Progenitor cell of endocrine pancreas (in vitro differentiated cells): ENCODE data around the gene RERE. TPM values are rescaled to one million over a fixed set of nuclear protein-coding genes. Genes with fewer than 3 reads are reported as not detected.
A peak's percentile ranks its signal among the peaks of the same experiment; 100 is the strongest.

Experiments used
- DNase-seq: peaks from one replicate; pipeline ENCODE4 v3.0.0; 2021; ENCODE audit warnings: low spot score; ENCODE audit not compliant: unreplicated experiment
- H3K27ac Mint-ChIP-seq: 2 replicates; pipeline ENCODE4 v1.8.0; 2021; ENCODE audit warnings: mild to moderate bottlenecking, moderate library complexity, mixed read lengths
- H3K27me3 Mint-ChIP-seq: 2 replicates; pipeline ENCODE4 v1.8.0; 2021; ENCODE audit warnings: mixed read lengths
- H3K36me3 Mint-ChIP-seq: 2 replicates; pipeline ENCODE4 v1.8.0; 2022; ENCODE audit warnings: mixed read lengths; ENCODE audit not compliant: insufficient read depth
- H3K4me1 Mint-ChIP-seq: 2 replicates; pipeline ENCODE4 v1.8.0; 2021; ENCODE audit warnings: low read depth, mixed read lengths
- H3K4me3 Mint-ChIP-seq: 2 replicates; pipeline ENCODE4 v1.8.0; 2021; ENCODE audit warnings: low read depth, mild to moderate bottlenecking, moderate library complexity, mixed read lengths
- H3K9me3 Mint-ChIP-seq: 2 replicates; pipeline ENCODE4 v1.8.0; 2021; ENCODE audit warnings: low read depth, mixed read lengths
- total RNA-seq: library from RNA; stranded (reverse); gene quantifications from 2 replicates; pipeline ENCODE4 v1.2.1, GENCODE V29; 2021
- TF ChIP-seq, protein P1 (sequence below): fragments of 200-600 bp; sonication (generic); IDR thresholded peaks from one replicate; pipeline ENCODE4 v1.5.0; 2021; ENCODE audit warnings: antibody characterized with exemption, mild to moderate bottlenecking; ENCODE audit not compliant: unreplicated experiment

The RERE gene
- total RNA-seq, 1 donor from 2014 or later, result 329 TPM

DNA sequence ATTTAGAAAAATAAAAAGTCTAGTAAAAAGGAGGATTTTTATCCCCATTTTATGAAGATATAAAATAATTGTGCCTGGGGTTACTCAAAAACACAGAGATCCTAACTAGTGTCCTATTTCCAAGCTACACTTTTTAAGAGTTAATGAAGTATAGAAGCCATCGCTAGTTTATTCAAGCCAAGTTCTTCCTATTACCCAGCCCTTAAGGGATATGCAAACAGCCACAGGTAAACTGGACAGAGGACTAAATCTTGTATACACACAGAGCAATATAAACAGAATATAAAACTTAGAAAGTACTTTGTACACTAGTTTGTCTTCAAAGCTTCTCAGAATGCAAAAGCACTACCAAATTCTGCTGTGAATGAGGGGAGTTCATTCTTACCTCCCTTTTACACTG is 111.1 kb downstream of the RERE start:
- Mint-ChIP-seq H3K36me3 (peaks cover 4% of the 10 kb centered on the region), H3K9me3 (no peaks in the 10 kb centered on the region), H3K4me1 (peaks cover 48% of the 10 kb centered on the region), H3K4me3 (no peak overlapping the region), H3K27me3 (no peaks in the 10 kb centered on the region), H3K27ac (peak overlapping the region; percentile 65)
- TF ChIP-seq, protein P1, sequence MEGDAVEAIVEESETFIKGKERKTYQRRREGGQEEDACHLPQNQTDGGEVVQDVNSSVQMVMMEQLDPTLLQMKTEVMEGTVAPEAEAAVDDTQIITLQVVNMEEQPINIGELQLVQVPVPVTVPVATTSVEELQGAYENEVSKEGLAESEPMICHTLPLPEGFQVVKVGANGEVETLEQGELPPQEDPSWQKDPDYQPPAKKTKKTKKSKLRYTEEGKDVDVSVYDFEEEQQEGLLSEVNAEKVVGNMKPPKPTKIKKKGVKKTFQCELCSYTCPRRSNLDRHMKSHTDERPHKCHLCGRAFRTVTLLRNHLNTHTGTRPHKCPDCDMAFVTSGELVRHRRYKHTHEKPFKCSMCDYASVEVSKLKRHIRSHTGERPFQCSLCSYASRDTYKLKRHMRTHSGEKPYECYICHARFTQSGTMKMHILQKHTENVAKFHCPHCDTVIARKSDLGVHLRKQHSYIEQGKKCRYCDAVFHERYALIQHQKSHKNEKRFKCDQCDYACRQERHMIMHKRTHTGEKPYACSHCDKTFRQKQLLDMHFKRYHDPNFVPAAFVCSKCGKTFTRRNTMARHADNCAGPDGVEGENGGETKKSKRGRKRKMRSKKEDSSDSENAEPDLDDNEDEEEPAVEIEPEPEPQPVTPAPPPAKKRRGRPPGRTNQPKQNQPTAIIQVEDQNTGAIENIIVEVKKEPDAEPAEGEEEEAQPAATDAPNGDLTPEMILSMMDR, result no peak
- no peak for DNase-seq

DNA sequence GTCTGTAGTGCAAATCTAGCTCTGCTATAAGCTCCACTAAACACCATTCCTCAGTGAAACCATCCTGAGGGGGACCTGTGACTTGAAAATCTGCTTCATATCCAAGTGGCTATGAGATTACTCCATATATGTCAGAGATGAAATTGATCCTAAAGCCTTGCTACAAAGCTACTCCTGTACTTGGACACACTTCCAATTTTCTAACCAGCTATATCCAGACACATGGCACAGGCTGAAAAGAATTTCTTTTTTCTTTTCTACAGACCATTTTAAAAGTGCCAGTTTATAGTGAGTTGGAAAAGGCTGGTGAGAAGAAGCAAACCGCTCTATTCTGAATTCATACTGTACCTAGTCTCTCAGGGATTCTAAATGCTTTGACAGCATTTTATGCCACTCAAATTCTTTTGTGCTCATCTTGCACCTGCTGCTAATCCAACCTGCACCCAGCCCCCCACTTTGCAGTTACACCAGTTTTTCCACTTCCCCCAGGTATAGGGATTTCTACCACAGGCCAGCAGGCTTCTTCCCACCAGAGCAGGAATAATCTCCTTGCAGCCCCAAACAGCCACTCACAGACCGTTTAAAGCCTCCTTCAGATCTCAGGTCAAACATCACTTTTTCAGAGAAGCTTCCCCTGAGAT is 112.5 kb downstream of the RERE start:
- Mint-ChIP-seq H3K27ac (peak overlapping the region; percentile 91), H3K27me3 (no peaks in the 10 kb centered on the region), H3K4me1 (peaks cover 51% of the 10 kb centered on the region), H3K4me3 (peak overlapping the region; percentile 64), H3K9me3 (no peaks in the 10 kb centered on the region), H3K36me3 (peaks cover 4% of the 10 kb centered on the region)
- TF ChIP-seq, protein P1, result no peak
- no peak for DNase-seq

DNA sequence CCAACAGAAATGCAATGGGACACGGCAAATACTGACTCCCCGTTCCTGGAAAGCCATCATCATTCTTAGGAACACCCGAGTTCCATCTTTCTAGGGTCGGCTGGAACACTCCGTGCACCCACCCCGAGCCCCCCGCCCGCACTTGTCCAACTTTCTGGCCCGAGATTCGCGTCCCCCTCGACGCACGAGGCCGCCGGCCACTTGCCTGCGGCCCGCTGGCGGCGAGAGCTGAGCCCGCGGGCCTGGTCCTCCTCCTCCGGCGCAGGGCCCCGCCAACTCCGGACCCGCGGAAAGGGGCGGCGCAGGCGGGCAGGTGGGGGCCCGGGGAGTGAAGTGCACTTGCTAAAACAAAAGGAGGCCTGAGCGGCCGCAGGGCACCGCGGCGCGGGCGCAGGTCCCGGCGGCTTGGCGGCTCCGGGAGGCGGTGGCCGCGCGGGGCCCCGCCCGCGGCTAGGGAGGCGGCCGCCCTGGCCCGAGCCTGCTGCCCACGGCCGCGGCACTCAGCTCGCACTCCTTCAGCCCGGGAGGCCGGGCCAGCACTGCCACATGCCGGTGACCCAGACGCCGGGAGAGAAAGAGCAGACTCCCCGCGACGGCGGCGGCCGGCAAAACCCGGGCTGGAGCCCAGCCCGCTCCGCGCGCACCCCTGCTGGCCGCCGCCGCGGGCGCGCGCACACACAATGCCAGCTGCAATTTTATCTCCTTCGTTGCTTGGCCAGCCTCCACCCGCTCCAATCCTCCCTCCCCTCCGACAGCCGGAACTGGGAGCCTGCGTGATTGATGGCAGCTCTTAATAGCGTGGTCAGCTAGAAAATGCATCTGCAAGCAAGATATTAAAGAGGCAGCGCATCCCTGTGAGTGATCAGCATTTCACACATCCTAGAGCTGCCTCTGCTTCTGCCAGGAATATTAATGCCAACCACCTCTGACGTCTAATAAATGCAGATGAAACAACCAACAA is 114.3 kb downstream of the RERE start:
- DNase-seq, result peak; percentile 82
- no peaks in the 10 kb centered on the region for H3K36me3 Mint-ChIP-seq
- no peaks in the 10 kb centered on the region for H3K9me3 Mint-ChIP-seq
- H3K27me3 Mint-ChIP-seq, result no peaks in the 10 kb centered on the region
- peak overlapping the region; percentile 86 for H3K4me3 Mint-ChIP-seq
- H3K4me1 Mint-ChIP-seq, result peaks cover 56% of the 10 kb centered on the region
- peak overlapping the region; percentile 98 for H3K27ac Mint-ChIP-seq
- TF ChIP-seq, protein P1, result no peak

DNA sequence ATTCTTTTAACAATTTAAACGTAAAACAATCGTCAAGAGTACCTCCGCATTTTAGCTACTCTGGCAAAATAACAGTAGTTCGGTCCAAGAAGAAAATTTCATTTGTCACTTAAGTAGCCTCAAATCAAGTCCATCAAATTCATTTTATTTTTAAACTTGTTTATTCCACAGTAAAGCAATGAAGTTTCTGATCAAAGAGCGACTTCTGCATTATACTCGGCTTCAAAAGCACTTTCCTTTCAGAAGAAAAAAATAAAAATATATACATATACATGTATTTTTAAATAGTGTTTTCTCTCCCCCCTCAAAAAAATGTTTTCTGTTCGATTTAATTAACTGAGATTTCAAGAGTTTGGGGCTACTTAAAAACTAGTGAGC is 115.0 kb downstream of the RERE start:
- Mint-ChIP-seq H3K9me3 (no peaks in the 10 kb centered on the region), H3K4me1 (peaks cover 57% of the 10 kb centered on the region), H3K27ac (peak overlapping the region; percentile 98), H3K27me3 (no peaks in the 10 kb centered on the region), H3K36me3 (peaks cover 2% of the 10 kb centered on the region), H3K4me3 (peak overlapping the region; percentile 86)
- DNase-seq, result no peak
- TF ChIP-seq, protein P1, result no peak

DNA sequence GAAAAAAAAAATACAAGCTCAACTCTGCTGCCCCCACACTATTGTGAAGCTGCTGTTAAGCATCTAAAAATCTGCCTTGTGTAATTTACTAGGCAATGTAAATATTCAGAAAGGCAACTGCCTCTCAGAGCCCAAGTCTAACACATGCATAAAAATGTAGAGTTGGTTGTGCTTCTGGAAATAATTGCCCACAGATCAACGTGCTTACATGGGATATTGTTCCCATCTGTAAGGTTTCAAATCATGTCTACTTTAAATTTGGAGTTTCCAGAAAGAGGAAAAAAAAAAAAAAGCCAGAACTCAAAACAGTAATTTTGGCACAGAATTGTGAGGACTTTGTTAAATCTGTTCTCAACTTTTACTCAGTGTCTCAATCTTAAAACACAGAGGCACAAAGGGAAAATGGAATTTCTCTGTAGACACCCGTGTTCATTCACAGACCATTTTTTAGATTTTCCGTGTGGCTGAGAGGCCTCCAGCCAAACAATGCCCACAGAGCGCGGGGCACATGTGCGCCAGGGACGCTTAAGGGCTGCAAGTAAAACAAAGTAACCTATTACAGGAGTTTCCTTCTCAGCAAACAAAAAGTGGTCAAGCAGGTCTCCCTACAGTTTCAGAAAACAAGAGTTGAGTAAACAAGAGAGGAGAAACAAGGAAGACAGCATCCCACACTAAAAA is 115.5 kb downstream of the RERE start:
- TF ChIP-seq, protein P1, result no peak
- Mint-ChIP-seq H3K4me3 (peak overlapping the region; percentile 86), H3K27ac (peak overlapping the region; percentile 98), H3K9me3 (no peaks in the 10 kb centered on the region), H3K4me1 (peaks cover 53% of the 10 kb centered on the region), H3K27me3 (no peaks in the 10 kb centered on the region), H3K36me3 (peaks cover 3% of the 10 kb centered on the region)
- DNase-seq, result peak; percentile 27
